ENCODE results near the gene RBM19. TPM values are rescaled to one million over a fixed set of nuclear protein-coding genes. Genes with fewer than 3 reads are reported as not detected.

Gene RBM19
- polyA plus RNA-seq, 1 donor = 27.2 TPM

GRCh38 chr12:113782873-113783272 is 183.3 kb downstream of the RBM19 start:
- no peak overlapping the region for H3K4me3 ChIP-seq (ENCODE audit: low read length)
- WGBS (ENCODE audit: insufficient coverage, low lambda C conversion rate) = 100% methylated on average over 2 of the region's 14 CpGs
- no peaks in the 10 kb centered on the region for H3K36me3 ChIP-seq (ENCODE audit: control insufficient read depth, insufficient read depth, low read length)
- no peak overlapping the region for H3K27ac ChIP-seq (ENCODE audit: low read length)
- DNase-seq = no peak
- no peaks in the 10 kb centered on the region for H3K9me3 ChIP-seq (ENCODE audit: control insufficient read depth, low read depth, low read length)
- H3K4me1 ChIP-seq (ENCODE audit: control insufficient read depth, insufficient read depth, low read length) = no peaks in the 10 kb centered on the region
- H3K27me3 ChIP-seq (ENCODE audit: control insufficient read depth, insufficient read depth, low read length) = peaks cover 19% of the 10 kb centered on the region

GRCh38 chr12:113781415-113782198 is 184.5 kb downstream of the RBM19 start:
- no peaks in the 10 kb centered on the region for H3K9me3 ChIP-seq (ENCODE audit: control insufficient read depth, low read depth, low read length)
- no peak overlapping the region for H3K4me3 ChIP-seq (ENCODE audit: low read length)
- WGBS (ENCODE audit: insufficient coverage, low lambda C conversion rate) = no CpG with 5 or more reads among the region's 10 CpGs
- no peak overlapping the region for H3K27ac ChIP-seq (ENCODE audit: low read length)
- no peaks in the 10 kb centered on the region for H3K36me3 ChIP-seq (ENCODE audit: control insufficient read depth, insufficient read depth, low read length)
- DNase-seq = no peak
- peaks cover 17% of the 10 kb centered on the region for H3K27me3 ChIP-seq (ENCODE audit: control insufficient read depth, insufficient read depth, low read length)
- no peaks in the 10 kb centered on the region for H3K4me1 ChIP-seq (ENCODE audit: control insufficient read depth, insufficient read depth, low read length)

- peaks cover 10% of the 10 kb centered on the region for H3K27me3 ChIP-seq (ENCODE audit: control insufficient read depth, insufficient read depth, low read length)
These were observed 186.4 kb downstream of the RBM19 start for GRCh38 chr12:113779774-113780173.

GRCh38 chr12:113778432-113779132 is 187.5 kb downstream of the RBM19 start:
- WGBS (ENCODE audit: insufficient coverage, low lambda C conversion rate) = no CpG with 5 or more reads among the region's 12 CpGs

More at GRCh38 chr12:113779774-113780173, 186.4 kb downstream of the RBM19 start:
- Histone ChIP-seq H3K9me3 (ENCODE audit: control insufficient read depth, low read depth, low read length) (no peaks in the 10 kb centered on the region), H3K27ac (ENCODE audit: low read length) (no peak overlapping the region), H3K36me3 (ENCODE audit: control insufficient read depth, insufficient read depth, low read length) (no peaks in the 10 kb centered on the region), H3K4me3 (ENCODE audit: low read length) (no peak overlapping the region), H3K4me1 (ENCODE audit: control insufficient read depth, insufficient read depth, low read length) (no peaks in the 10 kb centered on the region)
- no peak for DNase-seq
- WGBS (ENCODE audit: insufficient coverage, low lambda C conversion rate) = 89% methylated on average over 1 of the region's 2 CpGs

GRCh38 chr12:113777751-113778150 is 188.4 kb downstream of the RBM19 start:
- DNase-seq = no peak
- Histone ChIP-seq H3K9me3 (ENCODE audit: control insufficient read depth, low read depth, low read length) (no peaks in the 10 kb centered on the region), H3K4me3 (ENCODE audit: low read length) (no peak overlapping the region), H3K4me1 (ENCODE audit: control insufficient read depth, insufficient read depth, low read length) (no peaks in the 10 kb centered on the region), H3K27ac (ENCODE audit: low read length) (no peak overlapping the region), H3K36me3 (ENCODE audit: control insufficient read depth, insufficient read depth, low read length) (no peaks in the 10 kb centered on the region), H3K27me3 (ENCODE audit: control insufficient read depth, insufficient read depth, low read length) (peaks cover 10% of the 10 kb centered on the region)
- no CpG with 5 or more reads among the region's 2 CpGs for whole genome bisulfite sequencing (ENCODE audit: insufficient coverage, low lambda C conversion rate)

More at GRCh38 chr12:113778432-113779132, 187.5 kb downstream of the RBM19 start:
- Histone ChIP-seq H3K27ac (ENCODE audit: low read length) (no peak overlapping the region), H3K4me3 (ENCODE audit: low read length) (no peak overlapping the region), H3K36me3 (ENCODE audit: control insufficient read depth, insufficient read depth, low read length) (no peaks in the 10 kb centered on the region), H3K9me3 (ENCODE audit: control insufficient read depth, low read depth, low read length) (no peaks in the 10 kb centered on the region), H3K27me3 (ENCODE audit: control insufficient read depth, insufficient read depth, low read length) (peaks cover 10% of the 10 kb centered on the region), H3K4me1 (ENCODE audit: control insufficient read depth, insufficient read depth, low read length) (no peaks in the 10 kb centered on the region)
- DNase-seq = no peak

GRCh38 chr12:113776536-113776935 is 189.6 kb downstream of the RBM19 start:
- Histone ChIP-seq H3K9me3 (ENCODE audit: control insufficient read depth, low read depth, low read length) (no peaks in the 10 kb centered on the region), H3K4me1 (ENCODE audit: control insufficient read depth, insufficient read depth, low read length) (no peaks in the 10 kb centered on the region), H3K36me3 (ENCODE audit: control insufficient read depth, insufficient read depth, low read length) (no peaks in the 10 kb centered on the region), H3K27me3 (ENCODE audit: control insufficient read depth, insufficient read depth, low read length) (peaks cover 10% of the 10 kb centered on the region), H3K4me3 (ENCODE audit: low read length) (no peak overlapping the region), H3K27ac (ENCODE audit: low read length) (no peak overlapping the region)
- no peak for DNase-seq
- WGBS (ENCODE audit: insufficient coverage, low lambda C conversion rate) = no CpG with 5 or more reads among the region's 7 CpGs

GRCh38 chr12:113774526-113774925 is 191.6 kb downstream of the RBM19 start:
- H3K27ac ChIP-seq (ENCODE audit: low read length) = no peak overlapping the region
- no peak overlapping the region for H3K4me3 ChIP-seq (ENCODE audit: low read length)
- H3K9me3 ChIP-seq (ENCODE audit: control insufficient read depth, low read depth, low read length) = no peaks in the 10 kb centered on the region
- DNase-seq = no peak
- WGBS (ENCODE audit: insufficient coverage, low lambda C conversion rate) = no CpG with 5 or more reads among the region's 5 CpGs
- H3K27me3 ChIP-seq (ENCODE audit: control insufficient read depth, insufficient read depth, low read length) = peaks cover 10% of the 10 kb centered on the region
- H3K4me1 ChIP-seq (ENCODE audit: control insufficient read depth, insufficient read depth, low read length) = peaks cover 3% of the 10 kb centered on the region
- H3K36me3 ChIP-seq (ENCODE audit: control insufficient read depth, insufficient read depth, low read length) = no peaks in the 10 kb centered on the region

GRCh38 chr12:113772505-113773030 is 193.6 kb downstream of the RBM19 start:
- no peaks in the 10 kb centered on the region for H3K36me3 ChIP-seq (ENCODE audit: control insufficient read depth, insufficient read depth, low read length)
- peaks cover 3% of the 10 kb centered on the region for H3K4me1 ChIP-seq (ENCODE audit: control insufficient read depth, insufficient read depth, low read length)
- DNase-seq = no peak
- WGBS (ENCODE audit: insufficient coverage, low lambda C conversion rate) = no CpG with 5 or more reads among the region's 6 CpGs
- no peak overlapping the region for H3K4me3 ChIP-seq (ENCODE audit: low read length)
- H3K27me3 ChIP-seq (ENCODE audit: control insufficient read depth, insufficient read depth, low read length) = peaks cover 3% of the 10 kb centered on the region
- H3K27ac ChIP-seq (ENCODE audit: low read length) = no peak overlapping the region
- no peaks in the 10 kb centered on the region for H3K9me3 ChIP-seq (ENCODE audit: control insufficient read depth, low read depth, low read length)

GRCh38 chr12:113770389-113770865 is 195.7 kb downstream of the RBM19 start:
- Histone ChIP-seq H3K27me3 (ENCODE audit: control insufficient read depth, insufficient read depth, low read length) (peaks cover 4% of the 10 kb centered on the region), H3K4me1 (ENCODE audit: control insufficient read depth, insufficient read depth, low read length) (peaks cover 3% of the 10 kb centered on the region), H3K36me3 (ENCODE audit: control insufficient read depth, insufficient read depth, low read length) (no peaks in the 10 kb centered on the region), H3K4me3 (ENCODE audit: low read length) (no peak overlapping the region), H3K9me3 (ENCODE audit: control insufficient read depth, low read depth, low read length) (no peaks in the 10 kb centered on the region), H3K27ac (ENCODE audit: low read length) (no peak overlapping the region)
- no CpG with 5 or more reads among the region's 10 CpGs for WGBS (ENCODE audit: insufficient coverage, low lambda C conversion rate)
- DNase-seq = peak in 1 of 2 donors; percentile 27

- Histone ChIP-seq H3K36me3 (ENCODE audit: control insufficient read depth, insufficient read depth, low read length) (no peaks in the 10 kb centered on the region), H3K4me3 (ENCODE audit: low read length) (no peak overlapping the region), H3K27ac (ENCODE audit: low read length) (no peak overlapping the region), H3K27me3 (ENCODE audit: control insufficient read depth, insufficient read depth, low read length) (peaks cover 5% of the 10 kb centered on the region), H3K4me1 (ENCODE audit: control insufficient read depth, insufficient read depth, low read length) (peaks cover 3% of the 10 kb centered on the region), H3K9me3 (ENCODE audit: control insufficient read depth, low read depth, low read length) (no peaks in the 10 kb centered on the region)
- no CpG with 5 or more reads among the region's 9 CpGs for WGBS (ENCODE audit: insufficient coverage, low lambda C conversion rate)
- no peak for DNase-seq
These were observed 196.8 kb downstream of the RBM19 start for GRCh38 chr12:113769305-113769704.
